GM19099 (cell line): Measurements from ENCODE around the gene RAP1GAP.

ENCODE experiments used
- POLR2A ChIP-seq: IDR thresholded peaks from 3 replicates; pipeline ENCODE4 v1.6.1; 2011; ENCODE audit warnings: low read depth; ENCODE audit not compliant: insufficient read length; ENCODE audit errors: extremely low read depth

RAP1GAP gene

DNA sequence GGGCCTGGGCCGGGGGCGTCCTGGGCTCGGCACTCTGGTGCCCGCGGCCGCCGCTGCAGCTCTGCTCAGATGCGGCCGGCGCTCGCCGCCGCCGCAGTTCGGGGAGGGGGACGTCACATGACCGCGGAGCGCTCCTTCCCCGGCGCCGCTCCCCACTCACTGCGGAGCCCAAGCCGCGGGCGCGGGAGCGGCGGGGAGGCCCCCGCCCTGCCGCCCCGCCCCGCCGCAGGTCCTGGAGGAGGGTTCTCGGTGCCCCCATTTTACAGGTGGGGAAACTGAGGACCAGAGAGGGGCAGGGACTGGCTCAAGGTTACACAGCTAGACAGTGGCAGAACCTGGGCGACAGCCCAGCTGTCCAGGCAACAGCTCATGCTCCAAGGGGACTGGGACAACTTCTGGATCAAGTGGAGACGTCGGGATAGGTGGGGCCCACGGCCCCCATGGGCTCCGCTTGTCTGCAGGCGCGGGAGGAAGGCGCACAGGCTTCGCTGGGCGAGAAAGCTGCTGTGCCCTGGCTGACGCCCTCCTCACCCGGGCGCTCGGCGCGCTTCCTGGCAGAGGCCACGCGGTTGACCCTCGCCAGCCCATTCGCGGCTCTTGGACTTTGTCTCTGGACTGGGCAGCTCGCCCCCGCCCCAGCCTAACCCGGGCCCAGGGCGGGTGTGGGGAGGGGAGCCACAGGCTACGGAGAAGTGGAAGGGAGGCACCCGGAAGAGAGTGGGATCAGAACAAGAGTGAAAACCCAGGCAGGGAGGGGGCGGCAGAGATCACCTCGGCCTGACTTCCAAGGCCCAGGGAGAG, at the start of gene RAP1GAP:
Gene RAP1GAP, minus strand, starts transcription at position 100 of the 801 bp plus-strand sequence. CDS start 49,325 bp downstream, outside the sequence.
- TF ChIP-seq POLR2A, result no peak

- TF ChIP-seq POLR2A, result no peak
Observed at GRCh38 chr1:21716169-21716568, 47.0 kb upstream of the RAP1GAP start.

- TF ChIP-seq POLR2A, result no peak
Observed at GRCh38 chr1:21707891-21708290, 38.7 kb upstream of the RAP1GAP start.

- no peak for TF ChIP-seq POLR2A
Observed at GRCh38 chr1:21707086-21707840, 38.1 kb upstream of the RAP1GAP start.

- no peak for TF ChIP-seq POLR2A
Observed at GRCh38 chr1:21706151-21706835, 37.1 kb upstream of the RAP1GAP start.

- TF ChIP-seq POLR2A, result no peak
Observed at GRCh38 chr1:21705303-21705980, 36.3 kb upstream of the RAP1GAP start.

DNA sequence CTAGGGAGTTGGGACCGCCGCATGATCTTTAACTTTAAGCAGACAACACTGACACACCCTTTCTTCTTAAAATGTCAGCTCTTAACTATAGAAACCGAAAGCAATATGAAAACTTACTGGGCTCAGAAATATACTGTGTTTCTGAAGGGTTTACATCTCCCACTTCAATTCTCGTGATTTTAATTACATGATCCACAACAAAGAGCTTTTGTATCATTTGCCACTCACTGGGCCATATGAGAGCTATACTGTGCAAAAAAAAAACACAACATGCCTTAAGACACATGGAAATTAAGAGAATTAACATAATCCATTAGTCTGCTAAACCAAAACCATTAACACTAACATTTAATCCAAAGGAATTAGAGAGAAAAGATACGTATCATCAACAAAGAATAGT, 35.0 kb upstream of the RAP1GAP start:
- TF ChIP-seq POLR2A, result no peak

DNA sequence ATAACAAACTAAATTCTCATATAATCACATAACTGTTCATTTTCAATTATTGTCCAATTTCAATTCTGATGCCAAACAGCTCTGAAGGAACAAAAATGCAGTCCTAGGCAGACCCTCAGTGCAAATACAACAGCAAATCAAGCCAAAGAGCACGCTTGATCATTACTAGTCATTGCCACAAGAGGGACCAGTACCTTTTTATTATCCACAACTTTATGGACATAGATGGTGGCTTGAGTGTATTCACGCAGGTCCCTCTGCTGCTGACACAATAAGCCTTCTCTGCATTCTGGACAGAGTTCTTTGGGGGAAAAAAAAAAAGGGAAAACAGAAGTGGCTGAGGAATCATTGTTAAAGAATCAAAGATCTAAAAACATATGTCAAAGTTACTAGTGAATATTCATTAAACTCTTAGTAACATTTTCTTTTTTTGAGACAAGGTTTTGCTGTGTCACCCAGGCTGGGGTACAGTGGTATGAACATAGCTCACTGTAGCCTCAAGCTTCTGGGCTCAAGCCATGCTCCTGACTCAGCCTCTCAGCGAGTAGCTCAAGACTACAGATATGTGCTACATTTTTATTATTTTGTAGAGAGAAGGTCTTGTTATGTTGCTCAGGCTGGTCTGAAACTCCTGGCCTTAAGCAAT, 34.3 kb upstream of the RAP1GAP start:
- TF ChIP-seq POLR2A, result no peak

DNA sequence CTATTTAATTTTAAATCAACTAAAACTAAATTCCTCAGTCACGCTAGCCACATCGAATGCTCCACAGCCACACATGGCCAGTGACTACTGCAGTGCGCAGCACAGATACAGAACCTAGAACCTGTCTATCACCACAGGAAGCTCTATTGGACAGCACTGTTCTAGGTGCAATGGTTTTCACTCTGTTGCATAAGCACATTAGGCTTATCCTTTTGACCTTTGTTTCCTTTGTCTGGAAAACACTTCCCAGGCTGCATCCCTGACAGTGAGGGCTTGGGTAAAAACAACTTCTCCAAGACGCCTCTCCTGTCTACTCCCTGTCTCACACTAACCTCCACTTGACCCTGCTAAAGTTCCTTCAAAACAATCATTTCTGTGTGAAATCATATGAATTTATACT, 33.6 kb upstream of the RAP1GAP start:
- no peak for TF ChIP-seq POLR2A

DNA sequence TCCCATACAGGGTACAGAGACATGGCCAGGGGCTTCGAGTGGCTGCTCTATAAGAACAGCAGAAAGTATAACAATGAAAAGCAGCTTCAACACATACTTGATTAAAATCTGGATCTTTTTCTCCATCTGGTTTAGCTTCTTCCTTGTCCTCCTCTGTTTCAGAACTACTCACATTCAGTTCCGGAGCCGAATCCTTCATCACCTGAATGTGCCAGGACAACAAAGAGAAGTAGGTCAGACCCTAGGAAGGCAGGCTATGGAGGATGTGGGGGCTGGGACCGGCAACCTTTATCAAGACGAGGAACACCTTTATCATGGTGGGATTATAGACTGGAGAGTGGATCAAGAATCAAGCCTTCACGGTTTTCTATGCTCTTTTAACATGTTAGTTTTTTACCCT, 32.2 kb upstream of the RAP1GAP start:
- TF ChIP-seq POLR2A, result no peak

DNA sequence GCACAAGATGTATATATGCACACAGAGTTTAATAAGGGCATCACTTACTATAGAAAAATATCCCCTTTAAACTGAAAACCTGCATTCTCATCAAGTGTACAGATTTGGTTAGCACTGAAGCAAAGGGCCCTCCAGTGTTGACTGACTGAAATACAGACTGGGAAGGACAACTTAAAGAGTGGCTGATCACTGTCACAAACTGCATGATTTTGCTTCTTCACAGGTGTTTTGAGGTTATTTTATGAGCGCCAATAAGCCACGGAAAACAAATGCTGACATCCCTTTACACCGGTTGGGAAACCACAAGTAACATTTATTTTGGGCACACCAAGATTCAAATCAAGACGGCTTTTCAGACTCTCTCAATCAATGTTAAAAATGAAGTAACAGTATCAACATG, 30.9 kb upstream of the RAP1GAP start:
- TF ChIP-seq POLR2A, result no peak

- no peak for TF ChIP-seq POLR2A
Observed at GRCh38 chr1:21696931-21697330, 27.8 kb upstream of the RAP1GAP start.

- TF ChIP-seq POLR2A, result no peak
Observed at GRCh38 chr1:21693732-21694131, 24.6 kb upstream of the RAP1GAP start.

GRCh38 chr1:21691739-21692138, 22.6 kb upstream of the RAP1GAP start:
- no peak for TF ChIP-seq POLR2A
